CD4-positive, alpha-beta memory T cell (primary cell): ENCODE results near the gene ZNF337. TPM values are rescaled to one million over a fixed set of nuclear protein-coding genes. Genes with fewer than 3 reads are reported as not detected.
A peak's percentile ranks its signal among the peaks of the same experiment; 100 is the strongest.
"Not testable (repeated sequence)": the region's sequence is repeated elsewhere in the genome, so short reads cannot be mapped to it uniquely, and the experiment has no call there.

Experiments
- CTCF ChIA-PET: fragments of 350-600 bp; sonication (Branson Sonifier 250); formaldehyde crosslinking; loops from one replicate; lab custom pipeline; 2021; ENCODE audit warnings: inconsistent platforms; ENCODE audit not compliant: partially characterized antibody; lab: Charles Lee
- POLR2A ChIA-PET: fragments of 350-600 bp; sonication (Branson Sonifier 250); formaldehyde crosslinking; loops from one replicate; lab custom pipeline; 2021; ENCODE audit not compliant: partially characterized antibody; lab: Charles Lee
- DNase-seq, 5 donors: peaks; one replicate each; pipeline versions ENCODE4 v3.0.0 to v3.0.0-alpha.2; 2020 to 2022; ENCODE audit warnings: mixed read lengths in 1 of 5
- H3K27ac ChIP-seq: one replicate; pipeline ENCODE4 v1.7.0; 2013; ENCODE audit warnings: low read depth, low read length
- H3K27me3 ChIP-seq: 2 replicates; pipeline ENCODE4 v1.7.0; 2013; ENCODE audit warnings: mild to moderate bottlenecking, low read length, moderate library complexity; ENCODE audit not compliant: insufficient read depth
- H3K36me3 ChIP-seq: 2 replicates; pipeline ENCODE4 v1.7.0; 2013; ENCODE audit warnings: mild to moderate bottlenecking, low read length, moderate library complexity; ENCODE audit not compliant: insufficient read depth
- H3K4me1 ChIP-seq: 2 replicates; pipeline ENCODE4 v1.7.0; 2013; ENCODE audit warnings: mild to moderate bottlenecking, low read length, moderate library complexity; ENCODE audit not compliant: insufficient read depth
- H3K4me3 ChIP-seq, 2 donors: one replicate each; pipeline ENCODE4 v1.7.0; 2013; ENCODE audit warnings: low read length in 2 of 2, mild to moderate bottlenecking in 1 of 2
- H3K9me3 ChIP-seq, 2 donors: one replicate each; pipeline ENCODE4 v1.7.0; 2013; ENCODE audit warnings: low read length in 2 of 2, control low read depth in 1 of 2; ENCODE audit not compliant: control insufficient read depth in 1 of 2
- H3K27ac Mint-ChIP-seq, 7 donors: one replicate each; pipeline ENCODE4 v1.8.0; 2020 to 2021; ENCODE audit warnings: mixed read lengths in 7 of 7, mild to moderate bottlenecking in 6 of 7, inconsistent platforms in 3 of 7, moderate library complexity in 3 of 7
- H3K27me3 Mint-ChIP-seq, 2 donors: one replicate each; pipeline ENCODE4 v1.8.0; 2020 to 2021; ENCODE audit warnings: mixed read lengths in 2 of 2
- H3K36me3 Mint-ChIP-seq, 2 donors: one replicate each; pipeline ENCODE4 v1.8.0; 2020 to 2021; ENCODE audit warnings: mixed read lengths in 2 of 2, inconsistent platforms in 1 of 2, mild to moderate bottlenecking in 1 of 2
- H3K4me1 Mint-ChIP-seq, 4 donors: one replicate each; pipeline ENCODE4 v1.8.0; 2020 to 2021; ENCODE audit warnings: mixed read lengths in 4 of 4, mild to moderate bottlenecking in 1 of 4
- H3K4me3 Mint-ChIP-seq, 8 donors: one replicate each; pipeline ENCODE4 v1.8.0; 2020 to 2021; ENCODE audit warnings: mixed read lengths in 8 of 8, mild to moderate bottlenecking in 7 of 8, moderate library complexity in 6 of 8, inconsistent platforms in 3 of 8
- H3K9me3 Mint-ChIP-seq, 8 donors: one replicate each; pipeline ENCODE4 v1.8.0; 2020 to 2021; ENCODE audit warnings: mixed read lengths in 8 of 8, mild to moderate bottlenecking in 5 of 8, inconsistent platforms in 3 of 8, moderate library complexity in 1 of 8
- intact Hi-C: fragments of 100-400 bp; cut with micrococcal nuclease; formaldehyde crosslinking; loops from one replicate; pipeline ENCODE4 v1.15.1; 2023
- polyA plus RNA-seq, 2 donors: library from polyadenylated mRNA; unstranded; fragments of 300-500 nt; fragmentation: Illumina TruSeq; gene quantifications; one replicate each; pipeline ENCODE4 v1.2.3, GENCODE V29; 2021
- total RNA-seq, 2 experiments: library from RNA; stranded (reverse); gene quantifications; one replicate each; pipeline ENCODE4 v1.2.3, GENCODE V29; 2021

ZNF337 gene
- total and polyA plus RNA-seq, 4 experiments from 2014 or later: 3.3 to 36.6 (median 27.3) TPM

- Histone ChIP-seq H3K4me1 (no peaks in the 10 kb centered on the region), H3K27ac (no peak overlapping the region), H3K27me3 (no peaks in the 10 kb centered on the region), H3K36me3 (no peaks in the 10 kb centered on the region), H3K9me3 (no peaks in the 10 kb centered on the region), H3K4me3 (no peak overlapping the region)
- Mint-ChIP-seq H3K36me3 (peaks cover 1 to 30% of the 10 kb centered on the region in 2 donors), H3K4me1 (peaks cover 0 to 6% (median 0%) of the 10 kb centered on the region in 4 donors), H3K4me3 (no peak overlapping the region), H3K27ac (no peak overlapping the region), H3K27me3 (no peaks in the 10 kb centered on the region), H3K9me3 (peaks cover 0 to 2% (median 0%) of the 10 kb centered on the region in 8 donors)
- no peak for DNase-seq
- POLR2A ChIA-PET: no interaction called here
- CTCF ChIA-PET: no interaction called here
- intact Hi-C loops: no loop called here
These were observed 42.2 kb downstream of the ZNF337 start for GRCh38 chr20:25654487-25654886.

- CTCF ChIA-PET: not testable (repeated sequence)
These were observed 43.8 kb downstream of the ZNF337 start for GRCh38 chr20:25652866-25653265.

GRCh38 chr20:25644814-25645213 lies 51.8 kb downstream of the ZNF337 start:
- H3K9me3 ChIP-seq: no peaks in the 10 kb centered on the region
- H3K27me3 ChIP-seq: no peaks in the 10 kb centered on the region
- DNase-seq: no peak
- H3K4me3 ChIP-seq: no peak overlapping the region
- Mint-ChIP-seq H3K4me3 (no peak overlapping the region), H3K36me3 (peaks cover 9 to 20% of the 10 kb centered on the region in 2 donors), H3K9me3 (peaks cover 0 to 2% (median 0%) of the 10 kb centered on the region in 8 donors), H3K4me1 (peaks cover 8 to 12% (median 9%) of the 10 kb centered on the region in 4 donors), H3K27ac (no peak overlapping the region), H3K27me3 (no peaks in the 10 kb centered on the region)
- ChIA-PET POLR2A (no interaction called here), CTCF (no interaction called here)
- no peaks in the 10 kb centered on the region for H3K36me3 ChIP-seq
- H3K27ac ChIP-seq: no peak overlapping the region
- peaks cover 11% of the 10 kb centered on the region for H3K4me1 ChIP-seq
- intact Hi-C loops: no loop called here

More at GRCh38 chr20:25652866-25653265, 43.8 kb downstream of the ZNF337 start:
- H3K27me3 Mint-ChIP-seq, H3K4me3 Mint-ChIP-seq, H3K4me3 ChIP-seq, intact Hi-C loops, H3K9me3 Mint-ChIP-seq, H3K36me3 ChIP-seq, H3K27me3 ChIP-seq, H3K4me1 ChIP-seq, H3K27ac ChIP-seq, DNase-seq, POLR2A ChIA-PET, H3K27ac Mint-ChIP-seq, H3K4me1 Mint-ChIP-seq, H3K9me3 ChIP-seq: not testable (repeated sequence)
- H3K36me3 Mint-ChIP-seq: peaks cover 4 to 30% of the 10 kb centered on the region in 2 donors

GRCh38 chr20:25643716-25644115 lies 52.9 kb downstream of the ZNF337 start:
- H3K27ac ChIP-seq: no peak overlapping the region
- CTCF ChIA-PET: interaction anchor here (1.2 kb wide), 1 partner anchor 17 kb away, joined by 4 read pairs; no protein-coding TSS in a partner anchor
- Mint-ChIP-seq H3K36me3 (peaks cover 6 to 20% of the 10 kb centered on the region in 2 donors), H3K4me3 (no peak overlapping the region), H3K4me1 (peaks cover 8 to 12% (median 9%) of the 10 kb centered on the region in 4 donors), H3K9me3 (peaks cover 0 to 2% (median 0%) of the 10 kb centered on the region in 8 donors), H3K27ac (peak overlapping the region in 1 of 7 donors; percentile 57), H3K27me3 (no peaks in the 10 kb centered on the region)
- H3K4me3 ChIP-seq: no peak overlapping the region
- POLR2A ChIA-PET: no interaction called here
- H3K36me3 ChIP-seq: no peaks in the 10 kb centered on the region
- peak in 3 of 5 donors; percentile 1 to 18 (median 4) for DNase-seq
- intact Hi-C loops: no loop called here
- no peaks in the 10 kb centered on the region for H3K9me3 ChIP-seq
- no peaks in the 10 kb centered on the region for H3K27me3 ChIP-seq
- peaks cover 11% of the 10 kb centered on the region for H3K4me1 ChIP-seq

GRCh38 chr20:25637247-25637646 lies 59.4 kb downstream of the ZNF337 start:
- Mint-ChIP-seq H3K36me3 (peaks cover 22 to 34% of the 10 kb centered on the region in 2 donors), H3K27me3 (no peaks in the 10 kb centered on the region), H3K4me3 (no peak overlapping the region), H3K27ac (no peak overlapping the region), H3K9me3 (peaks cover 0 to 11% (median 4%) of the 10 kb centered on the region in 8 donors), H3K4me1 (peaks cover 0 to 2% (median 0%) of the 10 kb centered on the region in 4 donors)
- POLR2A ChIA-PET: no interaction called here
- CTCF ChIA-PET: no interaction called here
- no peaks in the 10 kb centered on the region for H3K36me3 ChIP-seq
- H3K4me3 ChIP-seq: no peak overlapping the region
- H3K4me1 ChIP-seq: no peaks in the 10 kb centered on the region
- H3K9me3 ChIP-seq: no peaks in the 10 kb centered on the region
- H3K27me3 ChIP-seq: no peaks in the 10 kb centered on the region
- no peak overlapping the region for H3K27ac ChIP-seq
- no peak for DNase-seq
- intact Hi-C loops: no loop called here

- Histone ChIP-seq H3K9me3 (no peaks in the 10 kb centered on the region), H3K27me3 (no peaks in the 10 kb centered on the region), H3K36me3 (no peaks in the 10 kb centered on the region), H3K4me1 (no peaks in the 10 kb centered on the region), H3K4me3 (no peak overlapping the region), H3K27ac (no peak overlapping the region)
- Mint-ChIP-seq H3K36me3 (peaks cover 20 to 34% of the 10 kb centered on the region in 2 donors), H3K4me1 (peaks cover 0 to 2% (median under 1%) of the 10 kb centered on the region in 4 donors), H3K27me3 (no peaks in the 10 kb centered on the region), H3K4me3 (no peak overlapping the region), H3K9me3 (peaks cover 0 to 13% (median 5%) of the 10 kb centered on the region in 8 donors), H3K27ac (no peak overlapping the region)
- POLR2A ChIA-PET: no interaction called here
- DNase-seq: no peak
- CTCF ChIA-PET: no interaction called here
- intact Hi-C loops: no loop called here
These were observed 63.5 kb downstream of the ZNF337 start for GRCh38 chr20:25632940-25633790.

- CTCF ChIA-PET, H3K4me3 Mint-ChIP-seq, H3K27ac Mint-ChIP-seq, H3K27me3 ChIP-seq, H3K9me3 ChIP-seq, H3K4me3 ChIP-seq, H3K27ac ChIP-seq, H3K4me1 Mint-ChIP-seq, POLR2A ChIA-PET, H3K27me3 Mint-ChIP-seq, DNase-seq, H3K36me3 ChIP-seq, intact Hi-C loops, H3K9me3 Mint-ChIP-seq, H3K4me1 ChIP-seq: not testable (repeated sequence)
- H3K36me3 Mint-ChIP-seq: peaks cover 9 to 15% of the 10 kb centered on the region in 2 donors
These were observed 66.0 kb downstream of the ZNF337 start for GRCh38 chr20:25630615-25631014.
